GM15510 (cell line): ENCODE measurements around the gene RASL12.

Source experiments
- POLR2A ChIP-seq: IDR thresholded peaks from 3 replicates; pipeline ENCODE4 v1.6.1; 2011; ENCODE audit warnings: borderline replicate concordance; ENCODE audit not compliant: insufficient read length; ENCODE audit errors: extremely low read depth

The RASL12 gene

DNA sequence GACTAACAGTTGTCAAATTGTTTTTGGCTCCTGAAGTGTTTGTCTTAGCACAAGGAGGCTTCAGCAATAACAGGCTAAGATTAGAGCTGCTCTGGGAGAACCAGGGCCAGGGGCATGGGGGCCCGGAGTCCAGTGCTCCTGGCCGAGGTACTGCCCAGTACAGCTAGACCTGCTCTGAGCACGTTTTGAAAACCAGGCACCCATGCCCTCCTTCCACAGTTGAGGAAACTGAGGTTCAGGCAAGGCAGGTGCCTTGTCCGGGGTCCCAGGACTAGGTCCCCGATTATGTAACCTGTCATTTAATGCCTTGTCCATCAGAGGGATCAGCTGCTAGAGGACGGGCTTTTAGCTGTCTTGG, 27.9 kb upstream of the RASL12 start:
- TF ChIP-seq POLR2A, result no peak

DNA sequence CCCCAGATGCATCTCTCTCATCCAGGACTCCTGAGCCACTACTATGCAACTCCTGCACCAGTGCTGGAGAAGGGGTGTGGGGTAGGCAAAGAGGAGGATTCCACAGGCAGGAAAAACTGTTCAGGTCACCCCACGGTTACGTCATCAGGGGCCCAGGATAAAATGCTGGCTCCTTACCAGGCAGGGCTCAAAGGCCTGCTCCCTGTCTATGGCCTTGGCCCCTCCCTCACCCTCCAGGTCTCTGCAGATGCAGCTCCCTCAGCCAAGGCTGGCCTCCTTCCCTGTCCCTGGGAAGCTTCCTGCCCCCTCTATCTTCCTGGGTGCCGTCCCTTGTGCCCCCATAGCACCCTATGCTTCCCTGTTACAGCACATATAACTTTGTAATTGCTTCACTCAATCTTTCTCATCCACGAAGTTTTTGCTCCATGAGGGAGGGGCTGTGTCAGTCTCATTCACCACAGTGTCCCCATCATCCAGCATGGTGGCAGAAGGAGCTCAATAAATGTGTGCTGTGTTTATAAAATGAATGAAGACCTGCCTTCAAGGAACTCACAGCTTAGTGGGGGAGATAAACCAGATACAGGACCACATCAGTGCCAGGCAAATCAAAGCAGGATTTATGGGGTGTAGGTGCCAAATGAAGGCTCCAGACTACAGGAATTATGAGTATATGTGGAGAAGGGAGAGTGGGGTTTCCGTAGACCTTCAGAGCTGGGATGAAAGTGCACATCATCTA, 27.4 kb upstream of the RASL12 start:
- TF ChIP-seq POLR2A, result no peak

DNA sequence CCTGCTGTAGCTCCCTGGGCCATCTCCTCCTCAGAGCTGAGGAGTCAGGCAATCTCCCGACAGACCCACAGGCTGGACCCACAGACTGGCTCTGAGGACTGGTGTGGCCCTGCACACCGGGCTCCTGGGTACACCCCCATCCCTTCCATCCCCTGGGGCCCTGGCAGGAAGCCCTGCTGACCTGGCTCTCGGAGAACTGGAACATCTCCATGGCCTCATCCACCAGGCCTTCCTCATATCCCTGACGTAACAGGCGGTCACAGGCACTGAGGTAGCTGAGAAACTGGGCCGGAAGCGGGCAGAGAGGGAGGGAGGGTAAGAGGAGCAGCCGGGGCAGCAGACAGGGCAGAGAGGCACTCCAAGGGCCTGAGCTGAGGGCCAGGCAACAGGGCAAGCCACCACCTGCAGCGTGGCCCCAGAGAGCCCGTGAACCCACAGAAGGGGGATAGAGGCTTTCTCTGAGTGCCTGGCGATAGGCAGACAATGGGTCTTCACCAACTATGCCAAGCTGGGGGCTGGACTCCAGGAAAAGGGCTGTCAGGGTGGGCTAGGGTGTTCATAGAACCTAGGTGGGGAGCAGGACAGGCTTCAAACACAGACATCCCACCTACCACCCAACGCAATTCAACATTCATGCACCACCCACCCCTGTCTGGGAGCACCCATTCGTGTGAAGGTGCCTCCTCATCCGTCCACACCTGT, 26.7 kb upstream of the RASL12 start:
- TF ChIP-seq POLR2A, result no peak

DNA sequence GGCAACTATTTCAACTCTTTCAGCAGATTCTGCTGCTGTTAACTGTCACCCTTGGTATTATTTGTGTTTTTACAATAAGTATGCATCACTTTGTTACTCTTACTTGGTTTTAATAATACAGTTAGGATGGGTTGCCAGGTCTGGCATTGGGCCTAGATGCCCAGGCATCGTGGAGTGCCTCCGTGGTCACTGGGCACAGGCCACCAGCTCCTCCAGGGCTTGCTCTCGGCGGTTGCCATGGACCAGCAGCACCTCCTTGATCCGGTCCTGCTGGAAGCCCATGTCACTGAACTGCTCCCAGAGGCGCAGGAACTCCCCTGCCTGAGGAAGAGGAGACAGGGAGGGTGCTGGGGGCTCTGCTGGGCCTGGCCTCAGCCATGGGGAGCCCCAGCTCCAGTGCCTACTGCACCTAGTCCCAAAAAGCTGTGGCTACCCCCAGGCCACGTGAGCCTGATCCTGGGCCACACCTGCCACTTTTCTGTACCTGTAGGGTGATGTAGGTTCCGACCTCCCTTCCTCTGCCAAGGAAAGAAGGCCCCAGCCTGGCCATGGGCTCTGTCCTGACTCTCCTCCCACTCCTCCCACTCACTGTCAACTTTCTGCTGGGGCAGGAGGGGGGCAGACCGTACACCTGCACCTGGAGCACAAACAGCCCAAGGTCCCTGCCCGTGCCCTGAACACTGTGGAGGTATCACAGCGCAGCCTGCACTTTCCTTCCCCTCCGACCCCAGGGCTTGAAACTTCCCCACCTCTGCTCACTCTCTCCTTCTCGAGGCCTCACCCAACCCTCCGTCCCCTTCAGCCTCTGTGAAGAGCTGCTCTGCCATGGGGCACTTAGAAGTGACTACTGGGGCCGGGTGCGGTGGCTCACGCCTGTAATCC, 25.4 kb upstream of the RASL12 start:
- no peak for TF ChIP-seq POLR2A

DNA sequence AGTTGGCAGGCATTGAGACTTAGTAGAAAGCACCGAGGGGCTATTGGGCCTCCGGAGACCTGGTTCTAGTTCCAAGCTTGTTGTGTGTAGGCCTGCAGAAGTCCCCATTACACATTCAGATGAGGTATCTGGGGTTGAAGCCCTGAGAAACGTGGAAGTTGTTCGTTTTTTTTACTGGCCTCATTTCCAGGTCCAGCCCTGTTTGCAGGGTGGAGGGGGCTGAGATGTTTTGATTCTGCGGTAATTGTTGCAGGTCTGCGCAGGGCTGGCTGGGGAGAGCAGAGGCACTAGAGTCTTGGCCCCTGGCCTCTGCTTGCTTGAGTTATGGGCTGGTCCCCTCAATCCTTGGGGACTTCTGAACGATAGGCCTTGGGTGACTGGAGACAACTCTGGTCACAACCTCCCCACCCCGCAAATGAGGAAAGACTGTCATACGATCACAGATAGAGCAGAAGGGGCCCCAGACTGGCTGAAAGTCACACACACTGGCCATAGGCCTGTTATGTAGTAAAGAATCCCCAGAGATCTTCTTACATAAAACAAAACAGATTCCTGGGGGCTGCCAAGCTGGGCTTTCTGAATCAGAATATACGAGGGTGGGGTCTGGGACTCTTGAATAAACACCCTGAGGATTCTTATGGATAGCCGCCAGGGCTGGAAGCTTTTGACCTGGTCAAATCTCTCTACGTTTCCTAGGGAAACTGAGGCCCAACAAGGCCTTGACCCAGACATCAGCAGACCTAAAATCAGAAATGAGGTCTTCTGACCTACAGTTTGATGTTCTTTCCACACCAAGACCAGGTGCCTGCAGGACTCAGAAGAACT, 24.4 kb upstream of the RASL12 start:
- no peak for TF ChIP-seq POLR2A

DNA sequence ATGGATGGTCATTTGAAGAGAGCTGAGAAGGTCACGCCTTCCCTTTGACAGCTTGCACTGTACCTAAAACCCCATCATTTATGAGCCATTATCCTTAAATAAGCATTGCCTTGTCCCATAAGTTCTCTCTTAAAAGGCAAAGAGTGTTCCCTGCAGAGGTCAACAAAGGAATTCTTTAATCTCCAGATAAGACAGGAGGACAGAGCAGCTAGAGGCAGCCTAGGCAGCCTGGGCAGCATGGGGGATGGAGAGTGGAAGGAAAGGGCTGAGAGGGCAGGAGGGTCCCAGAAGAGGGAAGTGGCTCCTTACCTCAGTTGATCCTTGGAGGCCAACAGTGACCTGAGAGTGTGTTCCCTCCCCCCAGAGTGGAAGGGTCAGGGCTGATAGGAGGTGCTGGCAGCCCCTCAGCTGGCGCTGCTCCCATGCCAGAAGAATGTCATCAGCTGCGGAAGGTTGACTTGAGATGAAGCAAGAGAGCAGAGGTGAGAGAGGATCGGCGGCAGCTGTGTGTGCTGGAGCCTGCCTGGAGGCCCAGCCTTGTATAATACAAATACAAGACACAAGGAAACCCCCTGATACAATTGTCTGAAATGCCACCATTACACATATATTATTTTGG, 21.5 kb upstream of the RASL12 start:
- no peak for TF ChIP-seq POLR2A

DNA sequence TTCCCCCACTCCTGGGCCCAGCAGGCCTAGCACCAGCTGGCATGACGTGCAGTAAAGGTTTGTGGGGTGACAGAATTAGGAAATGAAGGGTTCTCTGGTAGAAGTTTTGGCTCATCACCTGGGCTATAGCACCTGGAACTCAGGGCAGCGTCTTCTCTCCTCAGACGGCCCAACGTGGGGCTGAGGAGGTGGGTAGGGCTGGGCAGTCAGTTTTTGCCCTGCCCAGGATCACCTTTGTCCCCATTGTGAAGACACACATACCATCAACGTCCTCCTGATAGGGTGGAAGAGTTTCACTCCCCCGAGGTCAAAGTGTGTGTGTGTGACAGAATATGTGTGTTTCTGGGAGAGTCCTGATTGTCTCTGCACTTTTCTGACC, 20.8 kb upstream of the RASL12 start:
- no peak for TF ChIP-seq POLR2A

DNA sequence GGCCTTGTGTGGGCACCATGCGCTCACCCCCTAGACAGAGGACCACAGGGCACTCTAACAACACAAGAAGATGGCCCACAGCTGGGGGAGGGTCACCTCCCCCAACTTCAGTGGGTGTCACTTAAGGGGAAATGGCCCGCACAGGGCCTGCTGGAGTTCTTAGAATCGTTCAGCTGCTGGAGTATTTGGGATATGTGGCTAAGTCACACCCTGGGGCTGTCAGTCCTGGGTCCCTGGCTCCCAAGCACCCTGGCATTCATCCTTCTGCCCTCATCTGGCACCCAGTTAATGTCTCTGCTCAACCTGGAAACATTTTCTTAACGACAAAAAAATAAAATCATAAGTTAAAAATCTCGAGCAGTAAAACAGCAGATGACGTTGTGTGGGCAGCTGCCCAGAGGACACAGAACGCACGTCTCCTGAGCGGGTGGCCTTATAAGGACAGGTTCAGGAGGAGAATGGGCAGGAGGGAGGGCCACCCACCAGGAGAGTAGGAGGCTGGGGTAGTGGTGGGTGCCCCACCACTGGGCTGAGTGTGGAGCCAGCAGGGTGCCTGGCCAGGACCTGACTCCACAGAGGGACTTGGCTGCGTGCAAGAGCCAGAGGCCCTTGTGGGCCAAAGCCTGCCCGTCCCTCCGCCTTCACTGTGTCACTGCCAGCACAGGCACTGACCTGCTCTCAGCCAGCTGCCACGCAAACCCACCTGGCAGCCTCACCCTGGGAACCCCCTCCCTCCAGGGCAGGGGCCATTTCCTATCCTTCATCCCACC, 20.3 kb upstream of the RASL12 start:
- no peak for TF ChIP-seq POLR2A

DNA sequence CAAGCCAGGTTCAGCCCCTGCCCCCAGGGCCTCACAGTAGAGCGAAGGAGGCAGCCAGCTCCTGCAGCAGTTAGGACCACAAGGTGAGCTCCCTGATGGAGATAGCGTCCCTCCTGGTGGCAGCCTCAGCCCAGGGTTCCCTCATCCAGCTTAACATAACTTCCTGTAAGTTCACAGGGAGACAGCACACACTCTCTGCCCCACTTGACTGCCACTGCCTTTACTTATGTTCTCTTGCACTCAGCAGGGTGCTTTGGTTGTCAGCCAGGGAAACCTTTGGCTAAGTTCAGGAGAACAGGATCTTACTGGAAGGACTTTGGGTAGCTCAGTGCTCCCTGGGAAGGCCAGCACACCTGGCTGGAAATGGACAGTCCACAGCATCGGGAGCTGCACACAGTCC, 19.6 kb upstream of the RASL12 start:
- TF ChIP-seq POLR2A, result no peak

DNA sequence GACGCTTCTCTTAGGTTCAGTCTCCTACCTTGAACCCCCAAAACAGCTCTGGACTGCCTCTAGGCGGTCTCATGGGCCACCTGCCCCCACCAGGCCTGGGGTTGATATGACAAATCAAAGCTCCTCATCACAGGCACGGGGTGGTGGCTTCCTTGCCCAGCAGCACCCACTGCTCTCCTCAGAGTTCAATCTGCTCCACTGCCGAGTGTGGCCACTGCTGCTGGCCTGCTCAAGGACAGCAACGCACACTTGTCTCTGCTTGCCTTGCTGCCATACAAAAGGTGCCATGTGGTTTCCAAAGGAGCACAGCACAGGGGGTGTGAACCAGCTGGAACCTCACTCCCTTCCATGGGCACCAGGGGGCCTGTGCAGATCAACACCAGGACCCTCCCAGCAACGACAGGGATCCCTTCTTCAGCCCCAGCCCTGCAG, 18.9 kb upstream of the RASL12 start:
- TF ChIP-seq POLR2A, result no peak

DNA sequence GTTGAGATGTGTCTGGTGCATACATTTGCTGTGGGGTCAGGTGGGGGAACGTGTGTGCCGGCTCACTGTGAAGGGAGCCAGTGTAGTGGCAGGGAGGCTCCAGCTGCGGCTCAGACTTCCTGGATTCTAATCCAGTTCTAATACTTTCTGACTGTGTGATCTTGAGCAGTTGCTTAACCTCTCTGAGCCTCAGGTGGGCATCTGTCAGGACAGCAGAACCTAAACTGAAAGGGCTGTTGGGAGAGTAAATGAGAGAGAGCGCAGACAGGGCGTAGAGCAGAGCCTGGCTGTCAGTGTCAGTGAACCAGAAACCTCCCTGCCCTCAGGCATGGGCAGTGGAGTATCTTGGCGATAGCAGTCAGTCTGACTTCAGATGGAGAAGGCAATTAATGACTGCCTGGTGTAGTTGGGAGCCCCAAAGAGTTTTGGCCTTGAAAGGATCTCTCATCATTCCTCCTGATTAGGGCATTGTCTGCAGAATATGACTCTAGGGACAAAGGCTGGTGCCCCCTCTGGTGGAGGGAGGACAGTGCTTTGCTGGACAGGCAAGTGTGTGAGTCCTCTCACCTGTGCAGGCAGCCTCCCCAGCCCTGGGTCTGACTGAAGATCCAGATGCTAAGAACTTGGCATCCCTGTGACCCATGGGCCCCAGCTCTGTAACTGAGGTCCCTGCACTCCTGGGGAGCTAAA, 18.3 kb upstream of the RASL12 start:
- no peak for TF ChIP-seq POLR2A

DNA sequence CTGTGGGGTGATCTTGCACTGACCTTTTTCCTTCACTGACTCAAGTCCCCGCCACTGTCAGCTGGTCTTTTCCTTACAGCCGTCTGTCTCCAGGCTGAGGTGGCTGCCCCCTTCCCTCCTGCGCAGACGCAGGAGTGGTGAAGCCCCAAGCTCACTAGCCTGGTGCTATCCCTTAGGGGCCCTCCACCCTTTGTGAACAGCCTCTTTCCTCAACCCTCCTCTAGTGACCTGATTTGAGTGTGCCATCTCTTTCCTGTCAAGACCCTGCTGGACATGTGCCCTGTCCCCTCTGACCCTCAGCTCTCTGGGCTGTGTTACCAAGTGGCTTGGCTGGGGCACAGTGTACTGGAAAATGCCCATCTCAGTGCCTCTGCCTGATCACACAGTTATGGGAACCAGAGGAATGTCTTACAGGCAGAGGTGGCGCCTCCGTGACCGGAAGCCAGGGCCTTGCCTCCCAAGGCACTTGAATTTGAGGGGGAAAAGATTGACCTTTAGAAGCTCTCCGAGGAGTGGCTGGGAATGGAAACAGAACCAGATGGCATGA, 17.5 kb upstream of the RASL12 start:
- TF ChIP-seq POLR2A, result no peak
